NK-92 (cell line): Measurements from ENCODE around the gene KLHL3.

Source experiments
- DNase-seq: peaks from one replicate; lab custom pipeline; 2025; ENCODE audit not compliant: unreplicated experiment; lab: John Stamatoyannopoulos, UW

The KLHL3 gene

DNA sequence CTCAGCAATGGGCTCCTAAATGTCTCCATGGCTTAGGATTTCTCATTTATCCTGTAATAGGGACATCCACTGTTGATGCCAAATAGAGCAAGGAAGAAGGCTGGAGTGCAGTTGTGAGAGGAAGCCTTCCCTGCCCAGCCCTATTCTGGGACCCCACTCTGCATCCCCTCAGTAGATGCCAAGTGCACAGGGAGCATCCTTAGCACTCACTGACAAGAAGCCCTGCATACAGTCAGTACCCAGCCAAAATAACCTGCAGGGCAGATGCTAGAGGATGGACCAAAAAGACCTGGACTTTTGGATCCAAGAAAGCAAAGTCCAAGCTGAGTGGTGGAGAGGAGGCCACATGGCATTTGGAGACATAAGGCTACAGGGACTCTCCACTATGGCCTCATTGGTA is 123.3 kb downstream of the KLHL3 start:
- no peak for DNase-seq

DNA sequence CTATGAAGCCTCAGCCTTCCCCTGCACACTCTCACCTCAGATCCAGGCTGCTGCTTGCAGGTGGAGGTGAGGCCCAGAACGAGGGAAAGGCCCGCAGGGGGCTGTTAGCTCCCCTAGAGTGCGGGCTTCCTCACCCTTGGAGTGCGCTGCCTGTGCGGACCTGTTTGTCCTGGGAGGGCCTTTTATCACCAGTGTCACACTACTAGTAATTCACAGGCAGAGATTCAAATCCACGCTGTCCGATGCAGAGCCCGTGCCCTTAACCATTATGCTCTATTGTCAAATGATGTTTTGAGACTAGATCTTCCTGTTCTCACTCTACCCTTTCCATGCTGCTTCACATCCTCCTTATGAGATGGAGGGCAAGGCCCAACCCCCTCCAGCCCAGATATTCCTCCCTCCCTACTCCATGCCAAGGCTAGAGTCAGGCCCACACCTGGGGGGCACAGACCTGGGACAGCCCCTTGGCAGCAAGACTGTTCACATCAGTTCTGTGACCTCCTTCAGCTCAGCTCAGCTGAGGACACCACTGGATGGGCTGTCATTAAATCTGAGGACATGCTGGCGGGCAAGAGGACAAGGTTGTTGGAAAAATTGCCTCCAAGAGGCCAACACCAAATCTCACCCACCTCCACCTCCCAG is 124.0 kb downstream of the KLHL3 start:
- DNase-seq, result no peak

DNA sequence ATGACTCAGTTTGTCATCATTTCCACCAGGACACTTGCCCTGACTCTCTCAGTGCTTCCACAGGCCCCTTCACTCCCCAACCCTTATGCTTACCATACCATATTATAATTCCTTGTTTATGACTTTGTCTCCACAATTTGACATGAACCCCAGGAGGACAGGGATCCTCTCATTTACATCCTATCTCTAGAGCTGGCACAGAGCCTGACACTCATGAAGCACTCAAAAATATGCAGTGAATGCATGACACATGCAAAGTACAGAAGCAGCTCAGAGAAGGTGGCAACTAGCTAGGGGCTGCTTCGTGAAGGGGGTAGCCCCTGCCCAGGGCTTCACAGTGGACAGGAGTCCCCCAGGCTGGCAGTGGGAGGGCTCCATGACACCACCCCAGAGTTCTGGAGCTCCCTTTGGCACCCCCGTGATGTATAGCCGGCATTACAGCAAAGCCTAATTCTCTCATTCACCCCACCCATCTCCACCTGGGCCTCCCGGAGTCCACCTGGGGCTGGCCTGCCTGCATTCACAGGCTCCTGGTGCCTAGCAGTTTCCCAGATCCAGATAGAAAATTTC is 124.8 kb downstream of the KLHL3 start:
- no peak for DNase-seq

DNA sequence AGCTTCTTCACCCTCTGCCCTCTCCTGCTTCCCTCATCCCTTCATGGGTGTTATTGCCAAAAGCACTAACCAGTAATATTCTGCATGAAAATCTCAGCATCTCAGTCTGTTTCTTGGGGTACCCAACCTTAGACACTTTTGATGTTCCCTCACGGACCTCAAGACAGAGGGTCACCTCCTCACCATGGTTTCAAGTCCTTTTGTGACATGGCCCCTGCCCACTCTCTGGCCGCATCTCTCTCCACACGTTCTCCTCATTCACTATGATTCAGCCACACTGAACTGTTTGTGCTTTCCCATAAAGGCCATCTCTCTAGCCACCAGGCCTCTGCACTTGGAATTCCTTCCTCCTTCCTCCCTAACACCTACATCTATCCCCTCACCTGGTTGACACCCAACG is 125.3 kb downstream of the KLHL3 start:
- DNase-seq, result no peak

DNA sequence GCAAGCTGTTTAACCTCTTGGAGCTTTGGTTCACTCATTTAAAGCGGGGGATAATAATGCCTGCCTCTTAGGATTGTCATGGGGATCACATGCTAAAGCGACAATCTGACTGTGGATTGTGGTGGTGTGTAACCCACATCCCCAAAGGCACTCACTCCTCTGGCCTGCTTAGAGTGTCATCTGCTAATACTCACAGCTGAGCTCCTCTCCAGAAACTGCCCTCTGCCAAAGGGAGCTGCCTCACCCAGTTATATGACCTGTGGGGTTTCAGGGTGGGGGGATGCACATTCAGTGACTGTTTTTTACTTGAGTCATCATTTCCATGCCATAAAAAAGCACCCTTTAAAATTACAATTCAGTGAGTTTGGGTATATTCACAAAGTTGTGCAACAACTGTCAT is 126.8 kb downstream of the KLHL3 start:
- no peak for DNase-seq

DNA sequence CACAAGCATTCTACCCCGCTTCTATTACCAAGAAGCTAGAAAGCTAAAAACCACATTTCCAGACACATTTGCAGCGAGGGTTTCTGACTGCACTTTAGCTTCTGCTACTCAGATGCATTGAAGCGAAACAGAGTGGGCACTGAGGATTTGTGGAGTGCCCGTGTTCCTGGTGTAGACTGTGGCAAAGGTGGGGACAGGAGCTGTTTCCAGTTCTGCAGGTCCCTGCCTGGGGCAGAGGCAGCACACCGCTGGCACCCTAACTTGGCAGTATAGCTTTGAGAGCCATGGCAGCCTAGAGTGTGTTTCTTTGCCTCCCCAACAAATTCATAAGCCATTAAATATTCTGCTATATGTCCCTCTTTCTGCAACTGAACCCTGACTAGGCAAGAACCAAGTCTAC is 128.1 kb downstream of the KLHL3 start:
- no peak for DNase-seq

DNA sequence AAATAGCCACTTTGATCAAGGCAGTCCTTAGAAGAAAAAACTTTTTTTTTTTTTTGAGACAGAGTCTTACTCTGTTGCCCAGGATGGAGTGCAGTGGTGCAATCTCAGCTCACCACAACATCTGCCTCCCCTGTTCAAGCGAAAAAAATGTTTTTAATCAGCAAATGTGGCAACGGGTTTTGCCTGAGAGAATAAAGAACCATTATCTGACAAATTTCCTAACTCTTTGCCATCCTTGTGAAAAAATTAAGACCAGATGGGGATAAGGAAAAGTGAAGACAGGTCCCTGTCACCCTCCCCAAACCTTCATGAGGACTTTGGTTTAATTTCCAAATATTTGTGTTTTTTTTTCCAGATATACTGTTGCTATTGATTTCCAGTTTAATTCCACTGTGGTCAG is 129.5 kb downstream of the KLHL3 start:
- DNase-seq, result no peak

DNA sequence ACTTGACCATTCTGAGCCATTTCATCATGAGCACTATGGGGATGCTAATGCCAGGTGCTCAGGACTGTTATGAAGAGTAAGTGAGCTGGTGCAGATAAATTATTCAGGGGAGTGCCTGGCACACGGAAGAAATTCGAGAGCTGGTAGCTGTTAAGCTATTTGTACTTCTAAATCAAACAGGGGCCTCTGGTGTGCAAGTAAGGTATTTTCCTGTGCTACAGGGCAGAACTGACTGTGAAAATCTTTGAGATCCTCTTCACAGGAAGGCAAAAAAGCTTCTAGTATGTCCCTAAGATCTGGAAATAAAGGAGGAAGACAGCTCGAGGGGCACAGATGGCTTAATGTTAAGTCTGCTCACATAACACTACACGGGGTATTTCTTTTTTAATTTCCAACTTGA is 130.5 kb downstream of the KLHL3 start:
- no peak for DNase-seq

DNA sequence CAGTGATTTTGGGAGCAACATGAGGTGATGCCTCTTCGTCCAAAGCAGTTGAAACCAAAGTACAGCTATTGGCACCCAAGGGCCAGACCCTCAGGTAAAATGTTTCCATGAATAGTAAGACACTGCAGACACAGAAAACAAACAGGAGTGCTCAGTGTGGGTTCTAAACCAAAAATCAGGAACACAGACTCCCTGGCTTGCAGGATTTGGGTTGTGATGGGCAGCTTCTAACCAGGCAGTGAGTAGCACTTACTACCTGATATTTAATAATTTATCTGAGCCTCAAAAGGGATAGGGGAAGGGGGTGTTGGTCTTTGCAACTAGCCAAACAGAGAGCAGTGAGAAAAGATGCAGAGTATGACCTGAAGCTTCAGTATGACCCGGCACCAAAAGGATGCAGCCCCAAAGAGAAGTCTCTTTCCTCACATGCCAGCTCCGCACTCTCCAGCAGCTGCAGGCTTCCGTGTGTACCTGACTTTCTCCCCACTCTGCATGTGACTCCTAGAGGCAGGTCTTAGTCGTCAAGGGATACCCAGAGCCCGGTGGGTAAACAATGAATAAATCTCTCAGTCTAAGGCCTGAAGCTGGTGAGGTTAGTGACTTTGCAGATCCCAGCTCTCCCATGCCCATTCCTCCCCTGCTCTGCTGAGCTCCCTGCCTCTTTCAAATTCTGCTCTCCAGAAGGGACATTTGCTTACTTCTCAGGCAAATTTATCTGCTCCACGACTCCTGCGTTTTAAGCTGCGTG is 131.4 kb downstream of the KLHL3 start:
- no peak for DNase-seq

DNA sequence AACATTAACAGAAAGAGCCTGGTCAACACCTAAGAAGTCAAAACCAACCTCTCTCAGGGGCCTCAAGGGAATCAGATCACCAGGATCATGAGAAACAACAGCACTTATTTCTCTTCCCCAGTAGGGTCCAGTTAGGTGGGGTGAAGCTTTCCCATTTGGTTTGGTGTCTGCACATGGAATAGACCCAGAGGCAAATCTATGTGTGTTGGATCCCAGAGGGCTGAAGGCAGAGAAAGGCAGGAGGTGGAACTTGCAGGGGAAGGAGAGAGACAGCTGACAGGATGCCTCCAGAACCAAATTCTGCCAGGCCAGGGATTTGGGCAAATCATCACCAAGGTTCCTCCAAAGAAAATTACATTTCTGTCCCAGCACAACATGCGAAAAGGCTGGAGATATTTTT is 132.0 kb downstream of the KLHL3 start:
- DNase-seq, result no peak

DNA sequence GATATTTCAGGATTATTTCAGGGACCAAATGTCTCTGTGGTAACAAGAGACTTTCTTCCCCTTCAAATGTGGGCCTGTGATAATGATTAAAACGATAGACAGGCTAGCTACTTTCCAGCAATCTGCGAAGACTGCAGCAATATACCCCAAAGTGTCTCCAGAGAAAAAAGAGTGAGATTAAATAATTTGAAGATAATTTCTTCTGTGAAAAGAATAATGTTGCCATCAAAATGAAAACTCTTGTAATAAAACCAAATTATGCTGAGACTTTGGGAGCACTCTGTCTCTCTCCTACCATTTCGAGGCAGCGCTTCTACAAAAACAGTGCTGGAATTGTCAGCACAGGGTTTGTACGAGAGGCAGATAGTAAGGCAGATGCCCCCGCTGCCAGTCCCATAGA is 132.5 kb downstream of the KLHL3 start:
- DNase-seq, result no peak

DNA sequence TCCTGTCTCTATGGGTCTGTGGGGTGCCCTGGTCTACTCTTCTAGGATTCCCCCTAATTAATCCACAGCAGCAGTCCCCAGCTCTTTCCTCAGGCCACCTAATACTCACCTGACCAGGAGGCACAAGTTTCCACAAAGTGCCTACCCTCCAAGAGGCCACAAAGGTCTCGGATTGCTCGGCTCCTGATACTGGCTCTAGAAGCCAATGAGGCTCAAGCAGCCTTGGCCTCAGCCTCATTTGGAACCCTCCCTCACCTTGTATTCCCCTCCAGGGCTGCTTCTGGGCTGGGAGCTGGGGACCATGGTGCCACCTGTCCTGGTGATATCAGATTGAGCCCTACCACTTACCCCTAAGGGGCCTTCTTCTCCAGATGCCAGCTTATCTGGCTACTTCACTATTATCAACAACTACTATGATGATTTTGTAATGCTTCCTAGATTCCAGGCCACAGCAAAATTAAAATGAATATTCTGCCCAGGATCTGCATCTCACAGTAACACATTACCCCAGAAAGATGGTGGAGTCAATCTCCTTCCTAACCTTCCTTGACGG is 133.1 kb downstream of the KLHL3 start:
- no peak for DNase-seq

DNA sequence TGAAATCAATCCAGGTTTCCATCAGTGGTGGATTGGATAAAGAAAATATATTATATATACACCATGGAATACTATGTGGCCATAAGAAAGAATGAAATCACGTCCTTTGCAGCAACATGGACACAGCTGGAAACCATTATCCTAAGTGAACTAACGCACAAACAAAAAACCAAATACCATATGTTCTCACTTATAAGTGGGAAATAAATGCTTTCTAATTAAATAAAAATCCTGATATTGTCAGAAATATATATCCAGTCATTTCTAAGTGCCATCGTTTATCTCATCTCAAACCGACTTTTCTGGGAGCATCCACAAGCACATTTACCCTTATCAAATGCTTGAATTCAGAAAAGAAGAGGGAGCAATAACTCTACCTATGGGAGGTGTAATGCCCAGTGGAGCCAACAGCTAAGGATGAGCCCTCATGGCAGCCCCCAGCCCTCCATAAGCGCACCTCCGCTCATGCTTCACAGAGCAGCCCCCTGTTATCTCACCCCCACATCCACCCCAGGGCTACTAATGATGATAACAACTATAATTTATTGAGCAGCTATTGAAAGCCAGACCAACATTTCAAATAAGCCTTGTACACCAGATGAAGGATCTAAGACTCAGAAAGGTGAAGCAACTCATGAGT is 135.0 kb downstream of the KLHL3 start:
- DNase-seq, result no peak

DNA sequence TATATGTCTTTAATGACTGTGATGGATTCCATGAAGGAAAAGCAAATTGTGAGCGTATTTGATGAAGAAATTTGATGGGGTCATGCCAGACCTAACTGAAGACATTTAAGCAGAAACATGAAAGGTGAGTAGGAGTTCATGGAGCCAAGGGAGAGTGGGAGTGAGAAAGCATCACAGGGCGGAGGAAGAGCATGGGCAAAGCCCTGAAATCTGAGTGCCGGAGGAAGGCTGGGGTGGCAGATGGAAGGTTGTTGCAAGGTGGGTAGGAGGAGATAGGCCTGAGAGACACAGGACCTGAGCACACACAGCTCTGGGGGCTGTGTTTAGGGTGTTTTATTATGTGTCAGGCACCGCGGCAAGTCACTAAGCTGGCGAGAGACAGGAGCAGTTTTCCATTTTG is 136.4 kb downstream of the KLHL3 start:
- DNase-seq, result no peak

DNA sequence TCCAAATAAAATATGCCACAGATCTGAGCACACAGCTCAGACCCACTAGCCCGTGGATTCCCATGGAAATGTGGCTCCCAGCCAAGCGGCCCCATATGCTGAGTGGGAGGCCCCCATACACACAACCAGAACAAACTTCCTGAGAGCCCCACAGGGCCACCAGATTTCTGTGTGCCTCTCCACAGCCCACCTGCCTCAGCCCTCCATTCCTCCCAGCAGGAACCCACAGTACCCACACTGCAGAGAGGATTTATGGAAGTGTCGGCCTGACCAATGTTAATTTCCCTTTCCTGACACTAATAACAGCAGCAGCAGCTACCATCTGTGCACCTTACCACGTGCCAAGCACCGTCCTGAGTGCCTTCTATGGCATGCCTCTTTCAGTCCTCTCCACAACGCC is 137.5 kb downstream of the KLHL3 start:
- no peak for DNase-seq

DNA sequence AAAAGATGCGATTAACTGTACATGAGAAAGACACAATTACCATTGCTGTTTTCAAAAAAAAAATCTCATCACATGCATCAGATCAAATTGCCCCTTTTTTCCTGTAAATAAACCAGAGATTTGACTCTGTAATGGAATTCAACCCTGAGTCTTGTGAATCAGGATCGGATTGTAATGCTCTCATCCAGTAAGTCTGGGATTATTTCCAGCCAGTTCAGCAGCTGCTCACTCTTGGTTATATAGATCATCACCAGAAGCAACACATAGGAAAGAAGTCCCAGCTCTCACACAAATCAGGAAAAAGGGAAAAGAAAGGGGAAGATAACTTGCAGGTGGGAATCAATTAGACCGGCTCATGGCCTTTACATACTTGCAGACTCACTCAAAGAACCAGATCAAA is 138.9 kb downstream of the KLHL3 start:
- DNase-seq, result no peak

DNA sequence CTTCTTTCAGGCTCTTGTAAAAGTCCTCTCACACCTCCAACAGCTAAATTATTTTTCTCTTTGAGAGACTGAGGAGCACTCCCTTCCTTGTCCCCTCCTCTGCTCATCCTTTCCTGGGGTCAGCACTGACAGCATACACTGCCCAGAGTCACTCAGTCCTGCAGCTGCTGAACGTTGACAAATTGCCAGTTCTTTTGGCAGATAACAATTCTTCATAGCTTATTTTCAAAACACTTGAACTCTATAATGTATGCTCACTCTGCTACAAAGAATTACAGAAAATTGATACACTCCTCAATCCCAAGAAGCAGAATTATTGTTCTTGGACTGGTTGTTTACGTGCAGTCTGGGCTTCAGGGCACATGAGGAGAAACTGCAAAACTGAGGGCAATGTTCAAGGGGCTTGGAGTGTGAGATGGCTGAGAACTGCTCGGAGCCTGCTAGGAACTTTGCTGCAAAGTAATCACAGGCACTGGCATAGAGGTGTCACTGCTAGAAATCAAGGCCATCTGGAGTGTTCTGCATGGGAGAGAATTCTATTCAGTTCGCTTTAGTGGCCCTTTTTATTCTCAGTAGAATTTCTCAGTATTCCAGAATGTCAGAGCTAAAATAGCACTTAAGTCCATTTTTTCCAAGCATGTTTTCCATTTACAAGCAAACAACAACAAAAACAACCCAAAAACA is 140.4 kb downstream of the KLHL3 start:
- no peak for DNase-seq

DNA sequence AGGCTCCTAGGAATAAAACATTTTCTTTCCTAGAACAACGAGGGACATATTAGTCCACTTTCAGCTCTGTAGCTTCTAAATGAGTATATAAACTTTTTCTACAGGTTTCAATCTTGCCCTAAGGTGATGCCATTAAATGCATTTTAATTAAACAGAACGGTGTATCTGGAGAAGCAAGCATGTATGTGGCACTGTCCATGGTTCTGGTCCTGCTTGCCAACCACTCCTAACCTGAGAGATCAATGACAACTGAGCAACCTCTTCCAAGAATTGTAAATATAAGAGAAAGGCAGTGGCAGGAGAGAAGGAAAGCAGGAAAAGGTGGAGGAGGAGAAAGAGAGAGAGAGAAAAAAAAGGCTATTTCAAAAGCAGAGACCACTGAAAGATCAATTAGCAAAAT is 141.2 kb downstream of the KLHL3 start:
- no peak for DNase-seq

DNA sequence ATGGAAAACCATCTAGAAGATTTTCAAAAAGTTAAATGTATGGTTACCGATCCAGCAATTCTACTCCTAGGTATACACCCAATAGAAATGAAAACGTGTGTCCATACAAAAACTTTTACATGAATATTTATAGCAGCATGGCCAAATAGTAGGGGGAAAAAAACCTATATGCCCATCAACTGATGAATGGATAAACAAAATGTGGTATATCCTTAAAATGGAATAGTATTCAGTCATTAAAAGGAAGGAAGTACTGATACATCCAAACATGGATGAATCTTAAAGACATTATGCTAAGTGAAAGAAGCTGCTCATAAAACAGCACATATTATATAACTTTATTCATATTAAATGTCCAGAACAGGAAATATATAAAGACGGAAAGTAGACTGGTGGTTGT is 143.6 kb downstream of the KLHL3 start:
- no peak for DNase-seq

DNA sequence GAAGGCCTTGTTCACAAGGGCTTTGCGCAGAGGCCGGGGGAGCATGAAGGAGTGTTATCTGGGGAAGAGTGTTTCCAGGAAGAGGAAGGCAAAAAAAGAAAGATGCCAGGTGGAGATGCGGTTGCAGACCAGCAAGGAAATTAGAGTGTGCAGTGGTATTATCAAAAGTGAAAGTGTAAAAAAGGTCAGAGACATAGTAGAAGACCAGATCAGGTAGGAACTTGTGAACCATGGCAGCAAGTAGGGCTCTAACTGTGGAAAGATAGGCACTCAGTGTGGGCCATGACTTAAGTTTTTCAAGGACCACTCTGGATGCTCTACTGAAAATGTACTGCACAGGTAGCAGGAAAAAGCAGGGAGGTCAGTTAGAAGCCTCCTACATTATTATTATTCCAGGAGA is 146.7 kb downstream of the KLHL3 start:
- DNase-seq, result no peak

DNA sequence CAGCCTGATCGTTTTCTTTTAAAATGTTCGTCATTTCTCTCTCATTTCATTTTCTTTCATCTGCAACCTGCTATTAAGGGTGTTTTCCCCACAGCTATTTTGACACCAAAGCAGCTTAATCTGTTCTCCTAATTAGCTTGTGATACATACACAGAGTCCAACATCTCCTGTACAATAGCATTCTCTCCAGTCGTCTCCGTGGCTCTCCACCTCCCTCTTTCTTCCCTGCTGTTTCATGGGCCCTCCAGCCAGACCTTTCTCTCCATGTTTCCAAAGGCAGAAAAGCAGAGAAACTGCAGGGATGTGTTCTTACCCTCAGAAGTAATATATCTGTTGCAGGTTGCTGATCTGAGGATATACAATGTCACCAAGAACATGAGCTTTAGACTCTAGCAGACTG is 148.0 kb downstream of the KLHL3 start:
- DNase-seq, result no peak
